ENCODE results near the gene CTCF. TPM values are rescaled to one million over a fixed set of nuclear protein-coding genes. Genes with fewer than 3 reads are reported as not detected.

Gene CTCF
- total RNA-seq, 2 experiments from 2014 or later: 43.8 to 46.4 TPM

GRCh38 chr16:67628216-67628615 lies 65.9 kb downstream of the CTCF start:
- Histone ChIP-seq H3K27ac (ENCODE audit: low read depth in 1 of 2, low read length in 2 of 2) (peak overlapping the region in 1 of 2 donors; percentile 72), H3K4me3 (ENCODE audit: low read length) (no peak overlapping the region), H3K4me1 (ENCODE audit: insufficient read depth, low read length) (no peaks in the 10 kb centered on the region), H3K9me3 (ENCODE audit: control insufficient read depth in 1 of 2, insufficient read depth in 1 of 2, low read length in 2 of 2) (no peaks in the 10 kb centered on the region), H3K36me3 (ENCODE audit: insufficient read depth, low read length) (peaks cover 83% of the 10 kb centered on the region), H3K27me3 (ENCODE audit: control insufficient read depth in 1 of 2, insufficient read depth in 2 of 2, low read length in 2 of 2) (no peaks in the 10 kb centered on the region)
- CTCF ChIA-PET: interaction anchor here (1.2 kb wide), 2 partner anchors 81 to 107 kb away, joined by 3 to 4 read pairs; no protein-coding TSS in a partner anchor
- Mint-ChIP-seq H3K36me3 (ENCODE audit: low read depth) (peaks cover 83% of the 10 kb centered on the region), H3K4me1 (ENCODE audit: low read depth) (no peaks in the 10 kb centered on the region), H3K4me3 (no peak overlapping the region), H3K27ac (no peak overlapping the region), H3K9me3 (no peaks in the 10 kb centered on the region), H3K27me3 (no peaks in the 10 kb centered on the region)
- intact Hi-C loops (cut with DNase I, micrococcal nuclease): no loop called here
- POLR2A ChIA-PET: interaction anchor here (1.3 kb wide), 1 partner anchor 81 kb away, joined by 6 read pairs; no protein-coding TSS in a partner anchor
- ATAC-seq (ENCODE audit: poor library complexity): no peak
- no peak for DNase-seq
- TF ChIP-seq CTCF (IDR thresholded peaks at IDR 0.05): no peak

- Histone ChIP-seq H3K9me3 (ENCODE audit: control insufficient read depth in 1 of 2, insufficient read depth in 1 of 2, low read length in 2 of 2) (no peaks in the 10 kb centered on the region), H3K27ac (ENCODE audit: low read depth in 1 of 2, low read length in 2 of 2) (no peak overlapping the region), H3K36me3 (ENCODE audit: insufficient read depth, low read length) (peaks cover 81% of the 10 kb centered on the region), H3K27me3 (ENCODE audit: control insufficient read depth in 1 of 2, insufficient read depth in 2 of 2, low read length in 2 of 2) (no peaks in the 10 kb centered on the region), H3K4me3 (ENCODE audit: low read length) (no peak overlapping the region), H3K4me1 (ENCODE audit: insufficient read depth, low read length) (no peaks in the 10 kb centered on the region)
- no peak for TF ChIP-seq CTCF (IDR thresholded peaks at IDR 0.05)
- ATAC-seq (ENCODE audit: poor library complexity) (no peak), DNase-seq (no peak)
- POLR2A ChIA-PET: no interaction called here
- Mint-ChIP-seq H3K36me3 (ENCODE audit: low read depth) (peaks cover 74% of the 10 kb centered on the region), H3K27ac (no peak overlapping the region), H3K4me3 (no peak overlapping the region), H3K27me3 (no peaks in the 10 kb centered on the region), H3K9me3 (no peaks in the 10 kb centered on the region), H3K4me1 (ENCODE audit: low read depth) (no peaks in the 10 kb centered on the region)
- CTCF ChIA-PET: no interaction called here
- intact Hi-C loops (cut with DNase I, micrococcal nuclease): no loop called here
Observed at GRCh38 chr16:67632415-67633172, 70.3 kb downstream of the CTCF start.

- peaks cover 56% of the 10 kb centered on the region for H3K36me3 Mint-ChIP-seq (ENCODE audit: low read depth)
- ChIA-PET POLR2A (no interaction called here), CTCF (no interaction called here)
- no peak overlapping the region for H3K4me3 Mint-ChIP-seq
- H3K4me1 Mint-ChIP-seq (ENCODE audit: low read depth): no peaks in the 10 kb centered on the region
- Histone ChIP-seq H3K9me3 (ENCODE audit: control insufficient read depth in 1 of 2, insufficient read depth in 1 of 2, low read length in 2 of 2) (no peaks in the 10 kb centered on the region), H3K27ac (ENCODE audit: low read depth in 1 of 2, low read length in 2 of 2) (peak overlapping the region in 1 of 2 donors; percentile 80), H3K36me3 (ENCODE audit: insufficient read depth, low read length) (peaks cover 64% of the 10 kb centered on the region), H3K4me3 (ENCODE audit: low read length) (no peak overlapping the region), H3K4me1 (ENCODE audit: insufficient read depth, low read length) (no peaks in the 10 kb centered on the region), H3K27me3 (ENCODE audit: control insufficient read depth in 1 of 2, insufficient read depth in 2 of 2, low read length in 2 of 2) (no peaks in the 10 kb centered on the region)
- no peak overlapping the region for H3K27ac Mint-ChIP-seq
- H3K9me3 Mint-ChIP-seq: no peaks in the 10 kb centered on the region
- H3K27me3 Mint-ChIP-seq: no peaks in the 10 kb centered on the region
- intact Hi-C loops (cut with DNase I, micrococcal nuclease): no loop called here
- TF ChIP-seq CTCF (IDR thresholded peaks at IDR 0.05): no peak
- DNase-seq: no peak
- no peak for ATAC-seq (ENCODE audit: poor library complexity)
Observed at GRCh38 chr16:67636713-67637112, 74.4 kb downstream of the CTCF start.

All from CD4-positive, alpha-beta T cell (primary cell).